ENCODE measurements around the gene OVOL1. TPM values are rescaled to one million over a fixed set of nuclear protein-coding genes. Genes with fewer than 3 reads are reported as not detected.

The OVOL1 gene
- total RNA-seq, 1 experiment from 2014 or later = not detected

Other genes with a start within 250 kb of the OVOL1 start
- gene LTBP3, start 228.7 kb upstream of the OVOL1 start, total RNA-seq (2014; rRNA removed; shearing (Covaris generic)) = 6.2 and 6.5 TPM in 2 replicates
- 137 and 145 TPM in 2 replicates for gene ZNRD2, start 216.6 kb upstream of the OVOL1 start, total RNA-seq (2014; rRNA removed; shearing (Covaris generic))
- 34.6 and 45.1 TPM in 2 replicates for gene FAM89B, start 214.5 kb upstream of the OVOL1 start, total RNA-seq (2014; rRNA removed; shearing (Covaris generic))
- 65.5 and 74.4 TPM in 2 replicates for gene EHBP1L1, start 211.0 kb upstream of the OVOL1 start, total RNA-seq (2014; rRNA removed; shearing (Covaris generic))
- gene KCNK7, start 191.3 kb upstream of the OVOL1 start, total RNA-seq (2014; rRNA removed; shearing (Covaris generic)) = not detected in 2 replicates
- 43.7 and 60.3 TPM in 2 replicates for gene MAP3K11, start 172.8 kb upstream of the OVOL1 start, total RNA-seq (2014; rRNA removed; shearing (Covaris generic))
- 41.8 and 53.5 TPM in 2 replicates for gene PCNX3, start 171.3 kb upstream of the OVOL1 start, total RNA-seq (2014; rRNA removed; shearing (Covaris generic))
- 19.2 and 21.7 TPM in 2 replicates for gene SIPA1, start 149.0 kb upstream of the OVOL1 start, total RNA-seq (2014; rRNA removed; shearing (Covaris generic))
- 31.7 and 55.4 TPM in 2 replicates for gene RELA, start 124.1 kb upstream of the OVOL1 start, total RNA-seq (2014; rRNA removed; shearing (Covaris generic))
- 64.0 and 80.6 TPM in 2 replicates for gene KAT5, start 74.8 kb upstream of the OVOL1 start, total RNA-seq (2014; rRNA removed; shearing (Covaris generic))
- gene RNASEH2C, start 66.3 kb upstream of the OVOL1 start, total RNA-seq (2014; rRNA removed; shearing (Covaris generic)) = 29.8 and 39.7 TPM in 2 replicates
- gene AP5B1, start 6.1 kb upstream of the OVOL1 start, total RNA-seq (2014; rRNA removed; shearing (Covaris generic)) = 10.3 and 13.6 TPM in 2 replicates
- gene SNX32, start 46.9 kb downstream of the OVOL1 start, total RNA-seq (2014; rRNA removed; shearing (Covaris generic)) = not detected in 2 replicates
- gene CFL1, start 71.1 kb downstream of the OVOL1 start, total RNA-seq (2014; rRNA removed; shearing (Covaris generic)) = 2,329 and 2,647 TPM in 2 replicates
- gene MUS81, start 73.4 kb downstream of the OVOL1 start, total RNA-seq (2014; rRNA removed; shearing (Covaris generic)) = 62.4 and 64.9 TPM in 2 replicates
- gene EFEMP2, start 85.7 kb downstream of the OVOL1 start, total RNA-seq (2014; rRNA removed; shearing (Covaris generic)) = 27.9 and 32.0 TPM in 2 replicates
- 0.24 and 0.57 TPM in 2 replicates for gene CTSW, start 92.8 kb downstream of the OVOL1 start, total RNA-seq (2014; rRNA removed; shearing (Covaris generic))
- 187 and 232 TPM in 2 replicates for gene FIBP, start 101.4 kb downstream of the OVOL1 start, total RNA-seq (2014; rRNA removed; shearing (Covaris generic))
- gene CCDC85B, start 103.6 kb downstream of the OVOL1 start, total RNA-seq (2014; rRNA removed; shearing (Covaris generic)) = 135 and 146 TPM in 2 replicates
- gene FOSL1, start 113.3 kb downstream of the OVOL1 start, total RNA-seq (2014; rRNA removed; shearing (Covaris generic)) = 236 and 374 TPM in 2 replicates
- gene C11orf68, start 132.0 kb downstream of the OVOL1 start, total RNA-seq (2014; rRNA removed; shearing (Covaris generic)) = 44.0 and 64.7 TPM in 2 replicates
- 355 and 356 TPM in 2 replicates for gene DRAP1, start 132.4 kb downstream of the OVOL1 start, total RNA-seq (2014; rRNA removed; shearing (Covaris generic))
- gene TSGA10IP, start 158.4 kb downstream of the OVOL1 start, total RNA-seq (2014; rRNA removed; shearing (Covaris generic)) = 0.05 TPM in 1 of 2 replicates, not detected in the other
- gene SART1, start 174.7 kb downstream of the OVOL1 start, total RNA-seq (2014; rRNA removed; shearing (Covaris generic)) = 86.4 and 112 TPM in 2 replicates
- gene EIF1AD, start 215.1 kb downstream of the OVOL1 start, total RNA-seq (2014; rRNA removed; shearing (Covaris generic)) = 45.8 and 57.5 TPM in 2 replicates
- 99.1 and 153 TPM in 2 replicates for gene BANF1, start 215.4 kb downstream of the OVOL1 start, total RNA-seq (2014; rRNA removed; shearing (Covaris generic))
- not detected in 2 replicates for gene CST6, start 224.9 kb downstream of the OVOL1 start, total RNA-seq (2014; rRNA removed; shearing (Covaris generic))
- gene CATSPER1, start 239.4 kb downstream of the OVOL1 start, total RNA-seq (2014; rRNA removed; shearing (Covaris generic)) = 10.0 and 13.7 TPM in 2 replicates